DMS153 treated with DMSO at 0.1 percent for 48 hours (cell line): ENCODE results near the gene KCNJ12.
"Not testable (repeated sequence)": the region's sequence is repeated elsewhere in the genome, so short reads cannot be mapped to it uniquely, and the experiment has no call there.

Experiments
- DNase-seq: peaks from one replicate; lab custom pipeline; 2025; ENCODE audit not compliant: unreplicated experiment; lab: John Stamatoyannopoulos, UW

Gene KCNJ12

DNA sequence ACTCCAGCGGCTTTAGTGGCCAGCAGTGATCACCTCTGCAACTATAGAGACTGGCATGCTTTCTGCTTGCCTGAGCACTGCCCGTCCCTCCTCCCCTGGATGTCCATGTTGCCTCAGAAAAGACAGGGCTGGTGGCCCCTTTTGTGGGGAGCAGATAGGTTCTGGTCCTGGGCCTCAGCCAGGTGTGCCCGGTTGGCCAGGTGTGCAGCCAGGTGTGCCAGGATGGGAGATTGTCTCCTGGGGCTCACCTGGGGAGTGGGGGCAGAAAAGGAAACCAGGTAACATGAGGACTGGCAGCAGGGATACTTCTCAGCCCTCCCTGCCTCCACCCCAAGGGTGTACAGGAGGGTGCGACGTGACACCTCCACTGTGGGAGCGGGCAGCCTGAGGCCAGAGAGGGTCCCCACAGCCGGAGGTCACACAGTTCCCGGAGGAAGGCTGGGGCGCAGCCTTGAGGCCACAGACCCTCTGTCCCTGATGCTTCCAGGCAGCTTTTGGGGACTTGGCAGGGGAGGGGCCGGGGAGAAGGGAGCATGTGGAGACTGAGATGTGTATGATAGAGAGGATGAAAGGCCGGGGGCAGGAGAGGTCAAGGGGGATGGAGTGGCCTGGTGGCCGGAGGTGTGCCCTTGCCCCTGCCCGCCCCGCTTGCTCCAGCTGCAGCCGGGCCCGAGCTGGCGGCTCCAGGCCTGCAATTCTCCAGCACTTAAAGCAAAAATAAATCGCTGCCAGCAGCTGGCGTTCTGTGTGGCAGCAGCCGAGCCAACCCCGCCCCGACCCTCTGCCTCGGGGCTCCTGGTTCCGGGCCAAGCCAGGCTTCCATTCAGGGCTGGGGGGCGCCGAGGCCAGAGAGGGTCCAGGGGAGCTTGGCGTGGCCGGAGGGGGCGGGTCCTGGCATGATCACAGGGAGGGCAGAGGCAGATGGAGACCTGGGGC, 6.7 kb downstream of the KCNJ12 start:
- DNase-seq: no peak

DNA sequence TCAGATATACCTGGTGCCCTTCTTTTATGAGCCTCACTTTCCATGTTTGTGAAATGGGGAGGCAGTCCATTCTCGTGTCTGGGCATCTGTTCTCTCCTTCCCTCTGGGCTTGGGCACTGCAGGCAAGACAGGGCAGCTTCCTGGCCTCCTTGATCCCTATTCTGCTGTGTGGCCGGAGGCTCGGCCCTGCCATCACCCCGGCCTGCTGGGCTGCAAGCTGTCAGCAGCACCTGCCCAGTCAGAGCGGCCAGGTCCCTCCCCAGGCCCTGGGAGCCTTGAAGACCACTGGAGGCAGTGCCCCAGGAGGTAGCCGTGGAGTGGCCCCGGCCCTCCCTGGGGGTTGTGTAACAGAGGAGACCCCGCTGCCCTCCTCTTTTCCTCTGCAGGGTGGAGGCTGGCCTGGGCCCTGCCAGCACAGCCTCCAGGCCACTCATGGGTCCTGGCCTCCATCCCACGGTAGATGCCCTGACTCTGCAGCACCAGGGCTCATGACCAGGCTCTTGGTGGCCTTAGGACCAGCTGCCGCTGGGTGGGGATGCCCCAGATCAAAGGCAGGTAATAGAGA, 9.2 kb downstream of the KCNJ12 start:
- DNase-seq: no peak

- no peak for DNase-seq
Observed at GRCh38 chr17:21387616-21388015, 11.5 kb downstream of the KCNJ12 start.

- no peak for DNase-seq
Observed at GRCh38 chr17:21388066-21388465, 11.9 kb downstream of the KCNJ12 start.

DNA sequence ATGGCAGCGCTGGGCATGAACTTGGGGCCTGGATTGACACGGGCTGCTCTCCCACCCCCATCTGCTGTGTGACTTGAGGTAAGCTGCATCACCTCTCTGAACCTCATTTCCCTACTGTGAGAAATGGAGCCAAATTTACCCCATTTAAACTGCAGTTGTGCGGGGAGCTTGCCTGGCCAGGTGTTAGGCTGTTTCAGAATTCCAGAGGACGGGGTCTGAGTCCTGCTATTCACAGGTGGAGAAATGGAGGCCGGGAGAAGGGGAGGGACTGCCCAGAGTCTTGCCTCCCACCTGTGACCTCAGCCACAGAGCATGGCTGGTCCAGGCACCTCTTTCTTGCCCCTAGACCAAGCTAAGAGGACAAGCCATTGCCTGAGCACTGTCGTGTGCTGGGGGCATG, 12.8 kb downstream of the KCNJ12 start:
- no peak for DNase-seq

DNA sequence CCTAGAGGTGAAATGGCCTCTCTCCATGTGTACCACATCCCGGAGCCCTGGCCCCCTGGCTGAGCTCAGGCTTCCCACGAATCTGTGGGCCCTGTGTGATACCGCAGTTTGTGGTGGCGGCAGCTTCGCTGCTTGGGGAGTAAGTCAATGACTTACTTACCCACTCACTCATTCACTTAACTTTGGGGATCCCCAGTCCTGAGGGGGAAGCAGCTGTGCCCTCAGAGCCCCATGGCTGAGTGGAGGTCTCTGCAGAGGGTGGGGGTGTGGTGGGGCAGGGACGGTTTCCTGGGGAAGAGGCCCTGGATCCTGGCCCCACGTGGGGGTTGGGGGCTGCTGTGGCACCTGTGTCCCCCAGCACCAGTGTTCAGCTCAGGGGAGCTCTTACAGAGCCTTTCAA, 13.2 kb downstream of the KCNJ12 start:
- DNase-seq: no peak

GRCh38 chr17:21390294-21390693, 14.1 kb downstream of the KCNJ12 start:
- no peak for DNase-seq

DNA sequence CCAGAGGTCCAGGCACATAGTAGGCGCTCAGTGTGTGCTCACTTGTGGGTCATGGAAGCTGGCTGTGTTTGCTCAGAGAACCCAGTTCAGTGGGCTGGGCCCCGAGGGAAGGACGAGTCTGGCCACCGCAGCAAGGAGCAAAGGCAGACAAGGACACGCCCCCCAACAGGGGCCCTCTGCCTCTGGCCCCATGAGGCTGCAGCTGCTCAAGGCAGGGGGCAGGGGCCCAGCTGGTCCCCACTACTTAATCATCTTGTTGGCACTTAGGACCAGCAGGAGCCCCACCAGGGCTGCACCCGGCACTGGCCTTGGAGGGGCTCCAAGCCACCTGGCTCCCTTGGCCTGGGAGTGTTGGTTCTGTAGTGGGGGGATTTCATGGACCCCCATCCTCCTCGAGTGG, 16.1 kb downstream of the KCNJ12 start:
- DNase-seq: no peak

DNA sequence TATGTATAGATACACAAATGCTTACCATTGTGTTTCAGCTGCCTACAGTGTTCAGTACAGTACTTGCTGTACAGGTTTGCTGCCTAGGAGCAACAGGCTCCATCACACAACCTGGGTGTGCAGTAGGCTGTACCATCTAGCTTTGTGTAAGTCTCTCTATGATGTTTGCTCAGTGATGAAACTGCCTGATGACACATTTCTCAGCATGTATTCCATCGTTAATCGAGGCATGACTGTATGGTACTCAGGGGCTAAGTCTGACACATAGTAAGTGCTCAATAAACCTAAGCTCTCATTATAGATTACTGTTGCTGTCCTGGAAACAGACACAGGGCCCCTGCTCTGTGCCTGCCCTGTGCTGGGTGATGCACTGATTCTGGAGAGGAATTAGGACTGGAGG, 18.1 kb downstream of the KCNJ12 start:
- DNase-seq: no peak

GRCh38 chr17:21395764-21396163, 19.6 kb downstream of the KCNJ12 start:
- no peak for DNase-seq

- DNase-seq: no peak
Observed at GRCh38 chr17:21396237-21396636, 20.1 kb downstream of the KCNJ12 start.

- no peak for DNase-seq
Observed at GRCh38 chr17:21397341-21398190, 21.4 kb downstream of the KCNJ12 start.

DNA sequence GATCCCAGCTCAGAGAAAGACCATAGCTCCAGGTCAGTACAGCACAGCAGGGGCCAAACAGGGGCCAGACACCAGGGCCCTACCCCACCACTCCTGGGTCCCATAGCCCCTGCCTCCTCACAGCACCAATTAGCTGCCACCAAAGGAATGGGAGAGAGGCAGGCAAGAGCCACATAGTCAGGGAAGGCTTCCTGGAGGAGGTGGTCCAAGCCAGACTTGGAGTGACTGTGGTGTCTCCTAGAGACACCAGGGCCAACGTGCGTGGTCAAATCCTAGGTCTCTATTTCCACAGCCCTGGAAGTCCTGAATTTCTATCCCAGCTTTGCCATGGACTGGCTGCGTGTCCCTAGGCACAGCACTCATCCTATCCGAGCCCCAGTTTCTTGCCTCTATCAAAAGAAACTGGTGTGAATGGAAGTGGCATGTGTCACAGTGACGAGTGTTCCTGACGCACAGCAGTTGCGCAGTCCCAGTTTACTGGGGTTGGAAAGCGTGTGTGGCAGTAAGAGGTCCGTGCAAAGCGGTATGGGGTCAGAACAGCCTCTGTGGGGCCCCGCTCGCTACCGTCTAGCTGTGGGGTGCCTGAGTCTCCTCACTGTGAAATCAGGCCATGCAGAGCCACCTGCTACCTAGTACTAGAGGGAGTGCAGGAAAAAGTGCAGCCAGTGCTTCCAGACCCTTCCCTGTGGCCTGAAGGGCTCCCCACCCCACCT, 23.5 kb downstream of the KCNJ12 start:
- no peak for DNase-seq

GRCh38 chr17:21400187-21400569, 24.0 kb downstream of the KCNJ12 start:
- not testable (repeated sequence) for DNase-seq

- DNase-seq: no peak
Observed at GRCh38 chr17:21400816-21401593, 24.8 kb downstream of the KCNJ12 start.

GRCh38 chr17:21402166-21402571, 26.0 kb downstream of the KCNJ12 start:
- DNase-seq: not testable (repeated sequence)

GRCh38 chr17:21402926-21403325, 26.8 kb downstream of the KCNJ12 start:
- DNase-seq: not testable (repeated sequence)

DNA sequence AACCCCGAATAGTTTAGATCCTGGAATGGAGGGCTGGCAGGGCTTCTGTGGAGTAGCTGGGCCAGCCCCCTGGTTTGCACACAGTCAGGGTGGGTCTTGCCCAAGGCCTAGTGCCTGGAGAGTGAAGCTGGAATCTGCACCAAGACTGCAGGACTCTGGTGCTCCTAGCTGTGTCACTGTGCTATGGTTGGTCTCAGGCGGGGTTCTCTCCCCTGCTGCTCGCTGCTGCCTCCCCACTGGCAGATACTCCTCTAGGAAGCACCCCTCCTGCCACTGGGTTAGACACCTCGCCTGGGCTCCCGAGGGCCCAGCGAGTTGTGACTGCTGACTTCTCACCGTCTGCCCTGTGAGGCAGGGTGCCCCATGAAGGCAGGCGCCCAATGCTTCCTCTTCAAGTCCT, 27.9 kb downstream of the KCNJ12 start:
- not testable (repeated sequence) for DNase-seq

DNA sequence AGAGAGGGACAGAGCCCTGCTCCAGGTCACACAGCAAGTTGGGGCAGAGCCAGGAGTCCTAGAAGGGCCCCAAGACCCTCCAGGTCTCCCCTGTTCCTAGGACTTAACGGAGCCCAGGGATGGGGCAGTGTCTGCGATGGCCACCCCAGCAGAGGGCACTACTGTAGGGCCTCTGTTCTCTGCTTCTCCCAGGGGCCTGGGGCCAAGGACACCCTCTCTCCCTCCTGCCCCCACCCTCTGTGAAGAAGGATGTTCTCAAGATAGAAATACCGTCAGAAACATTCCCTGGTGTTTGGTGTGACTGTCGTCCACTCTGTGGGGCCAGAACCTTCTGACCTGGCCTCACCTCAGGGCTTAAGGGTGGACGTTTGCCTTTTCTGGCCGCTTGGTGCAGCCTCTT, 28.4 kb downstream of the KCNJ12 start:
- not testable (repeated sequence) for DNase-seq
